CD14-positive monocyte (primary cell): ENCODE measurements around the gene MAOA. TPM values are rescaled to one million over a fixed set of nuclear protein-coding genes. Genes with fewer than 3 reads are reported as not detected.

ENCODE experiments used
- DNase-seq, 3 donors: peaks; one replicate each; pipeline ENCODE4 v3.0.0-alpha.2; 2011 to 2022
- H2AFZ ChIP-seq: 2 replicates; pipeline ENCODE4 v1.6.0; 2012; ENCODE audit warnings: mild to moderate bottlenecking, low read depth, low read length, inconsistent platforms; ENCODE audit not compliant: insufficient read depth, poor library complexity, severe bottlenecking
- H3K27ac ChIP-seq, 2 donors: 1 replicate in 1 of 2; 2 replicates in 1 of 2; pipeline ENCODE4 v1.5.1; 2012 to 2013; ENCODE audit warnings: low read length in 2 of 2, control low read depth in 1 of 2, inconsistent platforms in 1 of 2, low read depth in 1 of 2, mild to moderate bottlenecking in 1 of 2
- H3K27me3 ChIP-seq, 2 donors: one replicate each; pipeline versions ENCODE4 v1.6.0 to v1.6.1; 2011 to 2013; ENCODE audit warnings: low read length in 2 of 2; ENCODE audit not compliant: control insufficient read depth in 2 of 2, insufficient read depth in 2 of 2
- H3K36me3 ChIP-seq, 2 donors: replicated peaks in 1 of 2; 1 replicate in 1 of 2; 2 replicates in 1 of 2; pipeline versions ENCODE4 v1.5.1 to v1.6.1; 2012 to 2013; ENCODE audit warnings: low read length in 2 of 2, control low read depth in 1 of 2, inconsistent platforms in 1 of 2, mild to moderate bottlenecking in 1 of 2; ENCODE audit not compliant: insufficient read depth in 2 of 2, control insufficient read depth in 1 of 2
- H3K4me1 ChIP-seq, 2 donors: 1 replicate in 1 of 2; 2 replicates in 1 of 2; pipeline versions ENCODE4 v1.5.1 to v1.6.1; 2012 to 2013; ENCODE audit warnings: low read length in 2 of 2, control low read depth in 1 of 2, inconsistent platforms in 1 of 2, mild to moderate bottlenecking in 1 of 2, moderate library complexity in 1 of 2; ENCODE audit not compliant: insufficient read depth in 2 of 2, control insufficient read depth in 1 of 2
- H3K4me2 ChIP-seq: replicated peaks from 2 replicates; pipeline ENCODE3; 2012; ENCODE audit warnings: low read length, moderate library complexity, mild to moderate bottlenecking; ENCODE audit not compliant: poor library complexity, severe bottlenecking; ENCODE audit errors: extremely low read depth
- H3K4me3 ChIP-seq, 3 experiments: fragments of 200-600 bp in 1 of 3; sonication (generic) in 1 of 3; replicated peaks in 1 of 3; 1 replicate in 2 of 3; 2 replicates in 1 of 3; pipeline ENCODE4 v1.5.1; 2011 to 2013; ENCODE audit warnings: low read length in 3 of 3, mild to moderate bottlenecking in 3 of 3, control low read depth in 2 of 3, low read depth in 2 of 3, inconsistent platforms in 1 of 3, moderate library complexity in 1 of 3
- H3K79me2 ChIP-seq: 2 replicates; pipeline ENCODE4 v1.6.0; 2012; ENCODE audit warnings: mild to moderate bottlenecking, control low read depth, inconsistent platforms, low read length, moderate library complexity; ENCODE audit not compliant: insufficient read depth
- H3K9ac ChIP-seq: 2 replicates; pipeline ENCODE4 v1.6.0; 2017; ENCODE audit warnings: low read length, mild to moderate bottlenecking; ENCODE audit not compliant: insufficient read depth, poor library complexity, severe bottlenecking
- H3K9me3 ChIP-seq, 2 donors: replicated peaks in 1 of 2; 1 replicate in 1 of 2; 2 replicates in 1 of 2; pipeline versions ENCODE4 v1.5.1 to v1.6.1; 2012 to 2013; ENCODE audit warnings: low read length in 2 of 2, control low read depth in 1 of 2; ENCODE audit not compliant: control insufficient read depth in 1 of 2, insufficient read depth in 1 of 2
- H4K20me1 ChIP-seq: 2 replicates; pipeline ENCODE4 v1.6.0; 2012; ENCODE audit warnings: mild to moderate bottlenecking, low read length, control low read depth, moderate library complexity; ENCODE audit not compliant: insufficient read depth
- H3K27ac Mint-ChIP-seq, 7 donors: one replicate each; pipeline ENCODE4 v1.8.0; 2020; ENCODE audit warnings: mild to moderate bottlenecking in 7 of 7, mixed read lengths in 7 of 7, moderate library complexity in 6 of 7, inconsistent platforms in 2 of 7
- H3K27me3 Mint-ChIP-seq, 3 donors: one replicate each; pipeline ENCODE4 v1.8.0; 2021 to 2022; ENCODE audit warnings: low read depth in 3 of 3, mild to moderate bottlenecking in 3 of 3, mixed read lengths in 3 of 3, moderate library complexity in 3 of 3, inconsistent platforms in 1 of 3
- H3K36me3 Mint-ChIP-seq, 2 donors: one replicate each; pipeline ENCODE4 v1.8.0; 2020; ENCODE audit warnings: mixed read lengths in 2 of 2, inconsistent platforms in 1 of 2, mild to moderate bottlenecking in 1 of 2
- H3K4me1 Mint-ChIP-seq: one replicate; pipeline ENCODE4 v1.8.0; 2020; ENCODE audit warnings: mild to moderate bottlenecking, mixed read lengths
- H3K4me3 Mint-ChIP-seq, 2 donors: one replicate each; pipeline ENCODE4 v1.8.0; 2020; ENCODE audit warnings: mild to moderate bottlenecking in 2 of 2, mixed read lengths in 2 of 2, moderate library complexity in 1 of 2
- H3K9me3 Mint-ChIP-seq, 7 donors: one replicate each; pipeline ENCODE4 v1.8.0; 2020 to 2022; ENCODE audit warnings: mixed read lengths in 7 of 7, mild to moderate bottlenecking in 6 of 7, moderate library complexity in 6 of 7, inconsistent platforms in 2 of 7
- CTCF ChIP-seq: fragments of 200-600 bp; IDR thresholded peaks from one replicate; pipeline ENCODE4 v1.8.0; 2022; ENCODE audit warnings: antibody characterized with exemption, mild to moderate bottlenecking
- WGBS: methylation state at CpG from one replicate; pipeline ENCODE4 v1.1.5; 2013; ENCODE audit warnings: missing lambda C conversion rate; ENCODE audit not compliant: insufficient coverage; 5-methylcytosine and 5-hydroxymethylcytosine counted together
- intact Hi-C, 2 donors: fragments of 100-400 bp; cut with micrococcal nuclease; formaldehyde crosslinking; loops; one replicate each; pipeline versions ENCODE4 v1.15.0 to v1.15.1; 2023
- polyA plus RNA-seq, 3 donors: library from polyadenylated mRNA; depleted of rRNA in 1 of 3; unstranded in 2 of 3; stranded (reverse) in 1 of 3; fragments of 300-500 nt in 2 of 3; fragments of >200 nt in 1 of 3; fragmentation: Illumina TruSeq in 2 of 3; gene quantifications; 1 replicate in 2 of 3; 2 replicates in 1 of 3; pipeline ENCODE4 v1.2.3, GENCODE V29; 2012 to 2021

The MAOA gene
- polyA plus RNA-seq, 3 donors, result 0.11 to 0.56 (median 0.15) TPM

- peak; percentile 30 to 89 (median 32) for DNase-seq
- Mint-ChIP-seq H3K36me3 (no peaks in the 10 kb centered on the region), H3K27ac (peak overlapping the region in 1 of 7 donors; percentile 72), H3K27me3 (peaks cover 0 to 2% (median 0%) of the 10 kb centered on the region in 3 donors), H3K4me3 (no peak overlapping the region), H3K4me1 (peaks cover 19% of the 10 kb centered on the region), H3K9me3 (peaks cover 0 to 2% (median 0%) of the 10 kb centered on the region in 7 donors)
- no peaks in the 10 kb centered on the region for H3K9me3 ChIP-seq
- intact Hi-C loops, result no loop called here
- no CpG with 5 or more reads among the region's 3 CpGs for WGBS
- no peak for TF ChIP-seq CTCF
- H3K27me3 ChIP-seq, result no peaks in the 10 kb centered on the region
- H3K79me2 ChIP-seq, result no peaks in the 10 kb centered on the region
- H3K27ac ChIP-seq, result peak overlapping the region in 1 of 2 donors; percentile 32
- no peak overlapping the region for H3K4me3 ChIP-seq
- H3K36me3 ChIP-seq, result no peaks in the 10 kb centered on the region
- no peak overlapping the region for H2AFZ ChIP-seq
- peak overlapping the region; percentile 37 for H3K4me2 ChIP-seq
- no peak overlapping the region for H3K9ac ChIP-seq
- H4K20me1 ChIP-seq, result no peaks in the 10 kb centered on the region
- peaks cover 18 to 19% of the 10 kb centered on the region in 2 donors for H3K4me1 ChIP-seq
Measured at GRCh38 chrX:43644124-43644701, 11.9 kb upstream of the MAOA start.

GRCh38 chrX:43646800-43647199 is 9.3 kb upstream of the MAOA start:
- Histone ChIP-seq H3K36me3 (no peaks in the 10 kb centered on the region), H3K4me2 (no peak overlapping the region), H3K79me2 (no peaks in the 10 kb centered on the region), H4K20me1 (no peaks in the 10 kb centered on the region), H3K27ac (no peak overlapping the region), H3K9me3 (no peaks in the 10 kb centered on the region), H3K27me3 (no peaks in the 10 kb centered on the region), H2AFZ (no peak overlapping the region), H3K4me1 (peaks cover 18 to 19% of the 10 kb centered on the region in 2 donors), H3K9ac (no peak overlapping the region), H3K4me3 (no peak overlapping the region)
- H3K36me3 Mint-ChIP-seq, result no peaks in the 10 kb centered on the region
- intact Hi-C loops, result no loop called here
- WGBS, result no CpG with 5 or more reads among the region's 3 CpGs
- H3K27ac Mint-ChIP-seq, result no peak overlapping the region
- peaks cover 17% of the 10 kb centered on the region for H3K4me1 Mint-ChIP-seq
- no peaks in the 10 kb centered on the region for H3K27me3 Mint-ChIP-seq
- no peak for TF ChIP-seq CTCF
- H3K4me3 Mint-ChIP-seq, result no peak overlapping the region
- no peak for DNase-seq
- H3K9me3 Mint-ChIP-seq, result peaks cover 0 to 2% (median 0%) of the 10 kb centered on the region in 7 donors
